Panc1 (cell line): ENCODE data around the gene SERP1.

Experiments used
- POLR2AphosphoS5 ChIP-seq: IDR thresholded peaks from 2 replicates; pipeline ENCODE4 v1.6.1; 2012; ENCODE audit warnings: mild to moderate bottlenecking, low read depth, low read length, moderate library complexity
- SIN3A ChIP-seq: IDR thresholded peaks from 2 replicates; pipeline ENCODE4 v1.6.1; 2012; ENCODE audit warnings: low read depth, mild to moderate bottlenecking, low read length, moderate library complexity, borderline replicate concordance; ENCODE audit not compliant: insufficient read depth
- TF ChIP-seq, protein P1 (sequence below): fragments of 450-650 bp; IDR thresholded peaks from 2 replicates; pipeline ENCODE4 v1.5.1; 2017; ENCODE audit warnings: mild to moderate bottlenecking

DNA sequence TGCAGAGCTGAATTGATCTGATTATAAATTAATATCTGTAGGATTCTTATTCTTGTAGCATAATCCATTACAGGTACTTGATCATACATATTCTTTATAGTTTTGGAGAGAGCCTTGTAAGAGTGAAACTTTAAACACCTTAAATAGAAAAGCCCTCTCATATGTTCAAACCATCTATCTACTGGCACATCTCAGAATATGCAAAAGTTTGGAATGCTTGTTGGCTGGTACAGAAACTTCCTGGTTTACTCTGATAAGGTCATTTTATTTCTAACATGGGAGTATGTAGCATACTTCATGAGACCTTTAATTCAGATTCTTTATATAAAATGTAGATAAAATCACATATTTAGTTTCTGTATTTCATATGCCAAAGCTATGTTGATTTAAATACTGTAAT is 34.9 kb upstream of the SERP1 start:
- TF ChIP-seq, protein P1, sequence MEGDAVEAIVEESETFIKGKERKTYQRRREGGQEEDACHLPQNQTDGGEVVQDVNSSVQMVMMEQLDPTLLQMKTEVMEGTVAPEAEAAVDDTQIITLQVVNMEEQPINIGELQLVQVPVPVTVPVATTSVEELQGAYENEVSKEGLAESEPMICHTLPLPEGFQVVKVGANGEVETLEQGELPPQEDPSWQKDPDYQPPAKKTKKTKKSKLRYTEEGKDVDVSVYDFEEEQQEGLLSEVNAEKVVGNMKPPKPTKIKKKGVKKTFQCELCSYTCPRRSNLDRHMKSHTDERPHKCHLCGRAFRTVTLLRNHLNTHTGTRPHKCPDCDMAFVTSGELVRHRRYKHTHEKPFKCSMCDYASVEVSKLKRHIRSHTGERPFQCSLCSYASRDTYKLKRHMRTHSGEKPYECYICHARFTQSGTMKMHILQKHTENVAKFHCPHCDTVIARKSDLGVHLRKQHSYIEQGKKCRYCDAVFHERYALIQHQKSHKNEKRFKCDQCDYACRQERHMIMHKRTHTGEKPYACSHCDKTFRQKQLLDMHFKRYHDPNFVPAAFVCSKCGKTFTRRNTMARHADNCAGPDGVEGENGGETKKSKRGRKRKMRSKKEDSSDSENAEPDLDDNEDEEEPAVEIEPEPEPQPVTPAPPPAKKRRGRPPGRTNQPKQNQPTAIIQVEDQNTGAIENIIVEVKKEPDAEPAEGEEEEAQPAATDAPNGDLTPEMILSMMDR: no peak
- TF ChIP-seq POLR2AphosphoS5 (no peak), SIN3A (no peak)
